Effector memory CD8-positive, alpha-beta T cell (primary cell): ENCODE results near the gene MIB2.

Experiments used
- ATAC-seq: fragments of 150-1000 bp; cut with Tn5 transposase; replicated peaks from 2 replicates; pipeline ENCODE4 v1.10.0; 2021; ENCODE audit warnings: mild to moderate bottlenecking, moderate library complexity
- DNase-seq, 3 experiments: peaks; one replicate each; pipeline ENCODE4 v3.0.0; 2021
- H3K27ac Mint-ChIP-seq, 2 donors: one replicate each; pipeline ENCODE4 v1.8.0; 2022; ENCODE audit warnings: mild to moderate bottlenecking in 2 of 2, mixed read lengths in 2 of 2, moderate library complexity in 2 of 2
- H3K27me3 Mint-ChIP-seq, 2 donors: one replicate each; pipeline ENCODE4 v1.8.0; 2022; ENCODE audit warnings: mixed read lengths in 2 of 2
- H3K36me3 Mint-ChIP-seq: one replicate; pipeline ENCODE4 v1.8.0; 2022; ENCODE audit warnings: mild to moderate bottlenecking, moderate library complexity, mixed read lengths; ENCODE audit not compliant: insufficient read depth
- H3K4me1 Mint-ChIP-seq, 2 donors: one replicate each; pipeline ENCODE4 v1.8.0; 2022; ENCODE audit warnings: low read depth in 2 of 2, mixed read lengths in 2 of 2
- H3K4me3 Mint-ChIP-seq, 2 donors: one replicate each; pipeline ENCODE4 v1.8.0; 2022; ENCODE audit warnings: mild to moderate bottlenecking in 2 of 2, mixed read lengths in 2 of 2, moderate library complexity in 2 of 2
- H3K9me3 Mint-ChIP-seq, 2 donors: one replicate each; pipeline ENCODE4 v1.8.0; 2022; ENCODE audit warnings: mixed read lengths in 2 of 2

MIB2 gene

GRCh38 chr1:1623181-1623630, 7.9 kb downstream of the MIB2 start:
- DNase-seq (no peak), ATAC-seq (no peak)
- H3K4me1 Mint-ChIP-seq: peaks cover 4 to 12% of the 10 kb centered on the region in 2 donors
- H3K27ac Mint-ChIP-seq: no peak overlapping the region
- no peaks in the 10 kb centered on the region for H3K9me3 Mint-ChIP-seq
- H3K4me3 Mint-ChIP-seq: no peak overlapping the region
- H3K36me3 Mint-ChIP-seq: peaks cover 17% of the 10 kb centered on the region
- H3K27me3 Mint-ChIP-seq: no peaks in the 10 kb centered on the region

DNA sequence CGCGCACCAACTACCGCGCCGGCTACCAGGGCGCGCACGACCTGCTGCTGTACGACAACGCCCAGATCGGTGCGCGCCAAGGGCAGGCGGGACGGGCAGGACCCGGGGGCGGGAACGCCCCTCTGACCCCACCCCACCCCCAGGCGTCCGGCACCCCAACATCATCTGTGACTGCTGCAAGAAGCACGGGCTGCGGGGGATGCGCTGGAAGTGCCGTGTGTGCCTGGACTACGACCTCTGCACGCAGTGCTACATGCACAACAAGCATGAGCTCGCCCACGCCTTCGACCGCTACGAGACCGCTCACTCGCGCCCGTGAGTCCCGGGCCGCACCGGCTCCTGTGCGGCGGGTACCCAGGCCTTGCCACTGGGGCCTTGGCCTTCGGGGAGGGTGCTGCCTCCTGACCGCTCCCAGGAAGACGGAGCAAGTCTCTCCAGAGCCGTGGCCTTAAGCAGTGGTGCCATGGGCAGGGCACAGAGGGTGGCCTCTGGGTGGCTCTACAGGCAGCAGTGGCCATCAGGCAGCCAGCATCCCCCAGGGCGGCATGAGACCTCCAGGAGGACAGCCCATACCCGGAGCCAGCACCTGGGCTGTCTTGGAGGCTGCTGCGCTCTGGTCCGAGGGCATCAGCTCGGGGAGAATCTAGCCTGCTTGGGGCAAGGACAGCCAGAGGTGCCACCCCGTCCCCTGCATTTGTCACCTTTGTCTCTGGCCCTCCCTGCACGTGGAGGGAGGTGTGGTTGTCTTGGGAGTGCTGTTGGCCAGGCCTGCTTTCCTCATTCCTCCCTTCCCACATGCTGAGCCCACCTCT, 8.5 kb downstream of the MIB2 start:
- Mint-ChIP-seq H3K27me3 (no peaks in the 10 kb centered on the region), H3K9me3 (no peaks in the 10 kb centered on the region), H3K36me3 (peaks cover 16% of the 10 kb centered on the region), H3K27ac (no peak overlapping the region), H3K4me3 (no peak overlapping the region), H3K4me1 (peaks cover 3 to 9% of the 10 kb centered on the region in 2 donors)
- DNase-seq: no peak
- no peak for ATAC-seq

GRCh38 chr1:1624443-1625403, 9.4 kb downstream of the MIB2 start:
- Mint-ChIP-seq H3K36me3 (peaks cover 16% of the 10 kb centered on the region), H3K4me1 (peaks cover 3 to 8% of the 10 kb centered on the region in 2 donors), H3K27ac (no peak overlapping the region), H3K4me3 (no peak overlapping the region), H3K27me3 (no peaks in the 10 kb centered on the region), H3K9me3 (no peaks in the 10 kb centered on the region)
- ATAC-seq (no peak), DNase-seq (no peak)

DNA sequence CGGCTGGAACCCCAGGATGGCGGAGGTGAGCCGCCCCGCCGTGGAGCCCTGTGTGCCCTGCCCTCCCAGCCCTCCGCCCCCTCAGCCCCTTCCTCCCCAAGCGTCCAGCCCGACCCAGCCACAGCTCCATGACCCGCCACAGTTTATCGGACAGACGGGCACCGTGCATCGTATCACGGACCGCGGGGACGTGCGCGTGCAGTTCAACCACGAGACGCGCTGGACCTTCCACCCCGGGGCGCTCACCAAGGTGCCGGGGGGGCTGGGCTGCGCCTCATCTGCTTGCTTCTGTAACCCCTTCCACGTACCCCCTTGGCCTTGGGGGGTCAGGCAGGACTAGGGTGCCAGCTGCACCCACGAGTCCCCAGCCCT, 10.1 kb downstream of the MIB2 start:
- ATAC-seq (no peak), DNase-seq (no peak)
- H3K4me3 Mint-ChIP-seq: no peak overlapping the region
- H3K36me3 Mint-ChIP-seq: peaks cover 21% of the 10 kb centered on the region
- no peaks in the 10 kb centered on the region for H3K9me3 Mint-ChIP-seq
- H3K27ac Mint-ChIP-seq: no peak overlapping the region
- no peaks in the 10 kb centered on the region for H3K27me3 Mint-ChIP-seq
- peaks cover 4 to 10% of the 10 kb centered on the region in 2 donors for H3K4me1 Mint-ChIP-seq

DNA sequence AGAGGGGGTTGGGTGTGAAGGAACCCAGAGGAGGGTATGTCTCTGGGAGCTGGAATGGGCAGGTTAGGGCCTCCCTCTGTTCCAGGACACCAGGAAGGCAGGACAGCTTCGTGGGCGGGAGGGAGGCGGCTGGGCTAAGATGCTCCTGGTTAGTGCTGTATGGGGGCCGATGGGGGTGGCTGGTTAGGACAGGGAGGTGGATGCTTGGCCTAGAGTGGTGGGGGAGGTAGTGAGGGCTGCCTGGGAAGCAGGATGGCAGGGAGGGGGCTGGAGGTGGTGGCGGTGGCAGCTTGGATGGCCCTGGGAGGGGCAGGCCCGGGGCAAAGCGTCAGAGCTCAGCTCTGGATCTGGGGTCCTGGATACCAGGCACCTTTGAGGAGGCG, 10.5 kb downstream of the MIB2 start:
- no peaks in the 10 kb centered on the region for H3K9me3 Mint-ChIP-seq
- no peak overlapping the region for H3K4me3 Mint-ChIP-seq
- H3K27ac Mint-ChIP-seq: peak overlapping the region in 1 of 2 donors; percentile 29
- H3K27me3 Mint-ChIP-seq: no peaks in the 10 kb centered on the region
- DNase-seq: no peak
- no peak for ATAC-seq
- H3K36me3 Mint-ChIP-seq: peaks cover 20% of the 10 kb centered on the region
- H3K4me1 Mint-ChIP-seq: peaks cover 4 to 11% of the 10 kb centered on the region in 2 donors

DNA sequence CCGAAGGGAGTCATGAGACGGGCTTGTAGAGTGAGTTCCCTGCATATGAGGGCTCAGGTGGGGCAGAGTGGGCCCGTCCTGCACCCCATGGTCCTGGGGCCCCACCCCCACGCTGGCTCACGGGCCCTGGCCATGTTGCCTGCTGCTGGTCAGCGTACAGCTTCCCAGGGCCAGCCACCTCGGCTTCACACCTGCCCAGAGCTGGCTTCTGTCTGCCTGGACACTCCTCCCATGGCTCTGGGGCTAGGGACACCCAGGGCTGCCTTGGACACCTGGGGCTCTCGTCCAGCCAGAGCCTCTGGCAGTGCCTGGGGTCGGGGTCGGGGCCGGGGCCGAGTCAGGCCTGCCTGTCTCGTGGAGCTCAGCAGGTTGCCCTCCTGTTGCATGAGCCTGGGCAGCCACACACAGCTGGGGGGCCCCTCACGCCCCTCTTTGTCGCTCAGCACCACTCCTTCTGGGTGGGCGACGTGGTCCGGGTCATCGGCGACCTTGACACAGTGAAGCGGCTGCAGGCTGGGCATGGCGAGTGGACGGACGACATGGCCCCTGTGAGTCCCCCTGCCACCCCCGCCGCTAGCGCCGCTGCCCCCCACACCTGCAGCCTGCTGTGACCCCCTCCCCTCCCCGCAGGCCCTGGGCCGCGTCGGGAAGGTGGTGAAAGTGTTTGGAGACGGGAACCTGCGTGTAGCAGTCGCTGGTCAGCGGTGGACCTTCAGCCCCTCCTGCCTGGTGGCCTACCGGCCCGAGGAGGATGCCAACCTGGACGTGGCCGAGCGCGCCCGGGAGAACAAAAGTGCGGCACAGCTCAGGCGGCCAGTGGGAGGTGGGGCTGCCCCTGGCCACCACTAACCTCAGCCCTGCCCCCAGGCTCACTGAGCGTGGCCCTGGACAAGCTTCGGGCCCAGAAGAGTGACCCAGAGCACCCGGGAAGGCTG, 11.2 kb downstream of the MIB2 start:
- Mint-ChIP-seq H3K36me3 (peaks cover 23% of the 10 kb centered on the region), H3K4me3 (no peak overlapping the region), H3K27ac (peak overlapping the region in 1 of 2 donors; percentile 29), H3K27me3 (no peaks in the 10 kb centered on the region), H3K9me3 (no peaks in the 10 kb centered on the region), H3K4me1 (peaks cover 4 to 11% of the 10 kb centered on the region in 2 donors)
- ATAC-seq: no peak
- no peak for DNase-seq

DNA sequence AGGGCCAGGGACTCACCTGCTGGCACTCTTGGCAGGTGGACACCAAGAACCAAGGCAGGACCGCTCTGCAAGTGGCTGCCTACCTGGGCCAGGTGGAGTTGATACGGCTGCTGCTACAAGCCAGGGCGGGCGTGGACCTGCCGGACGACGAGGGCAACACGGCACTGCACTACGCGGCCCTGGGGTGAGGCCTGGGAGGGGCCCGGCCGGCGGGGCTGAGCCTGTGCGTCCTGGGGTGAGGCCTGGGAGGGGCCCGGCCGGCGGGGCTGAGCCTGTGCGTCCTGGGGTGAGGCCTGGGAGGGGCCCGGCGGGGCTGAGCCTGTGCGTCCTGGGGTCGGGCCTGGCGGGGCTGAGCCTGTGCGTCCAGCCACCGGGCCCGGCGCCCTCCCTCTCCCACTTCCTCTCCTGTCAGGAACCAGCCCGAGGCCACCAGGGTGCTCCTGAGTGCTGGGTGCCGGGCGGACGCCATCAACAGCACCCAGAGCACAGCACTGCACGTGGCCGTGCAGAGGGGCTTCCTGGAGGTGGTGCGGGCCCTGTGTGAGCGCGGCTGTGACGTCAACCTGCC, 12.0 kb downstream of the MIB2 start:
- no peaks in the 10 kb centered on the region for H3K27me3 Mint-ChIP-seq
- no peaks in the 10 kb centered on the region for H3K9me3 Mint-ChIP-seq
- H3K4me1 Mint-ChIP-seq: peaks cover 4 to 11% of the 10 kb centered on the region in 2 donors
- DNase-seq: no peak
- peaks cover 26% of the 10 kb centered on the region for H3K36me3 Mint-ChIP-seq
- ATAC-seq: no peak
- H3K4me3 Mint-ChIP-seq: peak overlapping the region; percentile 27 to 85
- no peak overlapping the region for H3K27ac Mint-ChIP-seq

- H3K4me1 Mint-ChIP-seq: peaks cover 2 to 11% of the 10 kb centered on the region in 2 donors
- H3K4me3 Mint-ChIP-seq: peak overlapping the region; percentile 85 to 86
- H3K36me3 Mint-ChIP-seq: peaks cover 22% of the 10 kb centered on the region
- H3K9me3 Mint-ChIP-seq: no peaks in the 10 kb centered on the region
- DNase-seq: no peak
- H3K27me3 Mint-ChIP-seq: no peaks in the 10 kb centered on the region
- no peak for ATAC-seq
- H3K27ac Mint-ChIP-seq: no peak overlapping the region
Observed at GRCh38 chr1:1627829-1628753, 12.8 kb downstream of the MIB2 start.

- peak overlapping the region; percentile 85 to 86 for H3K4me3 Mint-ChIP-seq
- peaks cover 22% of the 10 kb centered on the region for H3K36me3 Mint-ChIP-seq
- ATAC-seq (peak; percentile 3), DNase-seq (peak; percentile 37 to 45 (median 41))
- no peaks in the 10 kb centered on the region for H3K27me3 Mint-ChIP-seq
- H3K4me1 Mint-ChIP-seq: peaks cover 2 to 11% of the 10 kb centered on the region in 2 donors
- no peak overlapping the region for H3K27ac Mint-ChIP-seq
- H3K9me3 Mint-ChIP-seq: no peaks in the 10 kb centered on the region
Observed at GRCh38 chr1:1628754-1629429, 13.6 kb downstream of the MIB2 start.

DNA sequence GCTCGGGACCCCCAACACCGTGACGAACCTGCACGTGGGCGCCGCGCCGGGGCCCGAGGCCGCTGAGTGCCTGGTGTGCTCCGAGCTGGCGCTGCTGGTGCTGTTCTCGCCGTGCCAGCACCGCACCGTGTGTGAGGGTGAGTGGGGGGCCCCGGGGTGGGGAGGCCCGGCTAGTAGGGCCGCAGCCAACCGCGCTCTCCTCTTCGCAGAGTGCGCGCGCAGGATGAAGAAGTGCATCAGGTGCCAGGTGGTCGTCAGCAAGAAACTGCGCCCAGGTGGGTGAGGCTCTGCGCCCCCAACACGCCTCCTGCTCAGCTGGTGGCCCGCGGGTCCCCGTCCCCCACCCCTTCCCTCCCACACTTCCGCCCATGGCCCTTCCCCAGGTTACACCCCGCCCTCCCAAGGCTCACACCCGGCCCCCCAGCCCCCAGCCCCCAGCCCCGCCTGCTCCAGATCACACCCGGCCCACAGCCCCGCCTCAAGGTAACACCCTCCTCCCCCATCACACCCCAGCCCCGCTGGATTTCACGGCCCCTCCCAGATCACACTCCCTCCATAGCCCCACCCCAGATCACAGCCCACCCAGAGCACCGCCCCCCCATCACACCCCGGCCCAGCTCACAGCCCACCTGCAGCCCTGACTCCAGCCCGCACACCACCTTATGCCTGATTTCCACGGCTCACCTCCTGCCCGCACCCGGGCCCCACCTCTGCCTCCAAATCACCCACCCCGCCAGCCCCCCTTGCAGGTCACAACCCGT, 14.3 kb downstream of the MIB2 start:
- Mint-ChIP-seq H3K27ac (peak overlapping the region; percentile 86 to 93), H3K4me1 (peaks cover 2 to 9% of the 10 kb centered on the region in 2 donors), H3K36me3 (peaks cover 22% of the 10 kb centered on the region), H3K4me3 (peak overlapping the region; percentile 85 to 86), H3K9me3 (no peaks in the 10 kb centered on the region), H3K27me3 (no peaks in the 10 kb centered on the region)
- ATAC-seq: peak; percentile 64
- DNase-seq: peak; percentile 86 to 90 (median 87)
